GM19351 (cell line): ENCODE measurements around the gene CDH16.
"Not testable (repeated sequence)": the region's sequence is repeated elsewhere in the genome, so short reads cannot be mapped to it uniquely, and the experiment has no call there.

Source experiments
- ATAC-seq: cut with Tn5 transposase; IDR thresholded peaks from one replicate; pipeline ENCODE4 v1.9.1; 2021; ENCODE audit warnings: mild to moderate bottlenecking, moderate library complexity; ENCODE audit not compliant: unreplicated experiment

The CDH16 gene

DNA sequence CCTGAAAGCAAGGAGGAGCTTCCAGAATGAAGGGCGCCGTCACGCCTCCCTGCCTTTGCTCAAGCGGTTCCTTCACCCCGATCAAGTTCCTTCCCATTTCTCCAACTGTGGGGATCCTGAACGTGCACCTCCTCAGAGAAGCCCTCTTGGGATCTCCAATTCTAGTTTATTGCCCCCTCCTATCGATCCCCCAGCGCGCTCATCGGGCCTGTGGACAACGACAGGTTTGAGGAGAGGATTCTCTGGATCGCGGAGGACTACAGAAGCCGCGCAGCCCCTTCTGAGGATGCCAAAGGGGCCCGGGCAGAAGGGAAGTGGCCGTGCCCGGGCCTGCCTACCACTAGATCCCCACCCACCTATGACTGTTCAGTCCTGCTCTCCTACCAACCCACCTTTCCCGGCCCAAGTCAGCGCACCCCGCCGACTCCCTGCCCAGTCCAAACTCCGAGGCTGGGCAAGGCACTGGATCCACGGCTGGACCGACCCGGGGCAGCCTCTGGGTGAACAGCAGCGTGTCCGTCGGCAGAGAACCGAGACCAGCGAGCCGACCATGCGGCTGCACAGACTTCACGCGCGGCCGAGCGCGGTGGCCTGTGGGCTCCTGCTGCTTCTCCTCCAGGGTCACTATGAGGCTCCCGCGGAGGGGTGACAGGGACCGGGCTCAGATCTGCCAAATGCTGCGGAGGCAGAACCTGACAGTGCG lies 29.6 kb upstream of the CDH16 start:
- ATAC-seq = no peak

DNA sequence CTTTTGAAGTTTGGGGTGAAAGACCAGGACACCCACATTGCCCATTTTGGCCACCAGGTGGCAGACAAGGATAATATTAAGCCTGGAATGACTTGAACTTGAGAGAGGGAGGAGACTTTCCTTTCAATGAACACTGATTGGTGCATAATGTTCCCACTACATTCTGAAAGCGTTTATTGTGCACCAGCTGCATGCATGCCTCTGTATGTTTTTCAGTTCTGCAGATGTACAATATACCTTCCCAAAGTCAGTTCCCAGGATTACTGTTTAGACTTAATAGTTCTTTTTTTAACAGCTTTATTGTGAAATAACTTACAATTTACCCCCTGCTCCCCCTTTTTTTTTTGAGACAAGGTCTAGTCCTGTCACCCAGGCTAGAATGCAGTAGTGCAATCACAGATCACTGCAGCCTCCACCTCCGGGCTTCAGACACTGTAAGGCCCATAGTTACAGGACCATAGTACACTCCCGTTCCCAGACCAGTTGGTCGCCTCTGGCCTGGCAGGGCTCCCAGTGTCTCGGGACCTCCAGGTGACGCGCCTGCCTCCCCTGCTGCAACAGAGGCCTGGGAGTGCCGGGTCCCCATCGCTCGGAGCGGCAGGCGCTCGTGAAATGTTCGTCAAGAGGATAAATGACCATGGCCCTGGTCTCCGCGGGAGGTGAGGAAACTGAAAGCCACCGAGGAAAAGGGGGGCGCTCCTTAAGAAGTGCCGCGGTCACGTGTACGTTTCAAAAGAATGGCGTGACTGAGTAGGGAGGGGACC lies 28.8 kb upstream of the CDH16 start:
- peak; percentile 71 for ATAC-seq

DNA sequence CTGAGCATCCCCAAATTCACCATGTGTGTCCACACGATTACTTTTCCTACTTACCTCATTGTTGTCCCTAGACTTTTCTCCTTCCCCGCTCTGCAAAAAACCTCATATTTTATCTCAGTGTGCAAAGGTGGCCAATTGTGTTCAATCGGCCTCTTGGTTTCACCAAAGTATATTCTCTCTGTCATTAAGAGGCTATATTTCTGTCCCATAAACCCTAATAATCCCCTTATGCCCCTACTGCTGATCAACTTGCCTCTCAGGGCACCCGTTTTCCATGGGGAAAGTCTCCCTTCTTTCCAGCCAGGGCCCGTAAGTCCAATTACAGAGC lies 28.3 kb upstream of the CDH16 start:
- no peak for ATAC-seq

DNA sequence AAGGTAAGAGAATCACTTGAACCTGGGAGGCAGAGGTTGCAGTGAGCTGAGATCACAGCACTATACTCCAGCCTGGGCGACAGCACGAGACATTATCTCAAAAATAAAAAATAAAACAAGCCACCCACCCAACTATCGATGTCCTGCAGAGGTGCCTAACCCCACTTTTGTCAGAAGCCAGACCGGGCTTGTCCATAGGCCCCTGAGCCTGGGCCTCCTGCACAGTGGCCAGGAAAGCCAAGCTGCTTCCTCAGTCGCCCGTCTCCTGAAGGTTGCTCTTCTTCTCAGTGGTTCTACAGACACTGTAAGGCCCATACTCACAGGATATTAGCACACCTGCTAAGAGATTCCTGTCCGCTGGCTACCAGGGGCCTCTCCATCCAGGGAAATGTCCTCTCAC lies 27.9 kb upstream of the CDH16 start:
- ATAC-seq = no peak

DNA sequence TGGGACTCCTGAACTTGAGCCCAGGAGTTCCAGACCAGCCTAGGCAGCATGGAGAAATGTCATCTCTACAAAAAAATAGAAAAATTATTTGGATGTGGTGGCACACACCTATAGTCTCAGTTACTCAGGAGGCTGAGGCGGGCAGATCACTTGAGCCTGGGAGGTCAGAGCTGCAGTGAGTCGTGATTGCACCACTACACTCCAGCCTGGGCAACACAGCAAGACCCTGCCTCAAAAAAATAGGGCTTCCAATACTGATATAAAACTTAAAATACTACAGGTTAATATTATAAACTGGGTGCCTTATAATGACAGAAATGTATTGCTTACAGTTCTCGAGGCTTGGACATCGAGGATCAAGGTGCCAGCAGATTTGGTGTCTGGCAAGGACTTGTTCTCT lies 27.3 kb upstream of the CDH16 start:
- no peak for ATAC-seq

DNA sequence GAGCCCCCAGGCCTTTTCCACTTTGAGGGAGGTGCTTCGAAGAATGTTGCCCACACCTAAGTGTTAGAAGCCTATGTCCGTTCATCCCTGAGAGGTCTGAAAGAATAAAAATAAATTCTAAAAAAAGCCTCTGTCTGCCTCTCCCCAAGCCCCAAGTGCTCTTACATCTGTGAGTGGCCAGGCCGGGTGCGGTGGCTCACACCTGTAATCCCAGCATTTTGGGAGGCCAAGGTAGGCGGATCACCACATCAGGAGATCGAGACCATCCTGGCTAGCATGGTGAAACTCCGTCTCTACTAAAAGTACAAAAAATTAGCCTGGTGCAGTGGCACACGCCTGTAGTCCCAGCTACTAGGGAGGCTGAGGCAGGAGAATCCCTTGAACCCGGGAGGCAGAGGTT lies 26.3 kb upstream of the CDH16 start:
- ATAC-seq = not testable (repeated sequence)

DNA sequence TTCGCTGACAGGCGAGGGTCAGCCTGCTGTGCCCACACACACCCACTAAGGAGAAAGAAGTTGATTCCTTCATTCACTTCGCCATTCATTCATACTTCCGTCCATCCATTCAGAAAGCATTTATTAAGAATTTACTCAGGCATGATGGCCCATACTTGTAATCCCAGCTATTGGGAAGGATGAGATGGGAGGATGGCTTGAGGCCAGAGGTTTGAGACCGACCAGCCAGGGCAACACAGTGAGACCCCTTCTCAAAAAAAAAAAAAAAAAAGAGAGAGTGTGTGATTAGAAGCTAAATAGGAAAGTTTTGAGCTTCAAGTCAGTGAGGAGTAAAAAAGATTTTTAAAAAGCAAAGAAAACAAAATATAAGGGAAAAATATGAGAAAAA lies 25.4 kb upstream of the CDH16 start:
- no peak for ATAC-seq

DNA sequence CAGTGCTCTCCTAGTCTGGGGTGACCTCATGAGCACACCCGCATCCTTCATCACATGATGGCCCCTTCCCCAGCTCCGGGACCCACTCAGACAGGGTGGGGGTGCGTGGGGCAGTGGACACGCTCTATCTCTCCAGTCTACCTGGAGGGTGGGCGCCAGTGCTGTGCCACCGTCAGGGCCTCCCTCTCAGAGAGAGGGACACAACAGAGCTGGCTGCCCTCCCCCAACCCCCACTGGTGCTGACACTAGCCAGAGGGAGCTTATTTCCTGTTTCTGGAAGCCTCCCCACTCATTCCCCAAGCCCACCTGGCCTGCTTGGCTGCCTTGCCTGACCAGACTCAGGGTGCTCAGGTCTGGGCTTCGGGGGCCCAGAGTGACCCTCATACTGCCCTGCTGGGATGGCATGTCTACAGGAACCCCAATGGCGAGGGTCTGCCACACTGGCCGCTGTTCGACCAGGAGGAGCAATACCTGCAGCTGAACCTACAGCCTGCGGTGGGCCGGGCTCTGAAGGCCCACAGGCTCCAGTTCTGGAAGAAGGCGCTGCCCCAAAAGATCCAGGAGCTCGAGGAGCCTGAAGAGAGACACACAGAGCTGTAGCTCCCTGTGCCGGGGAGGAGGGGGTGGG lies 24.9 kb upstream of the CDH16 start:
- ATAC-seq = no peak

DNA sequence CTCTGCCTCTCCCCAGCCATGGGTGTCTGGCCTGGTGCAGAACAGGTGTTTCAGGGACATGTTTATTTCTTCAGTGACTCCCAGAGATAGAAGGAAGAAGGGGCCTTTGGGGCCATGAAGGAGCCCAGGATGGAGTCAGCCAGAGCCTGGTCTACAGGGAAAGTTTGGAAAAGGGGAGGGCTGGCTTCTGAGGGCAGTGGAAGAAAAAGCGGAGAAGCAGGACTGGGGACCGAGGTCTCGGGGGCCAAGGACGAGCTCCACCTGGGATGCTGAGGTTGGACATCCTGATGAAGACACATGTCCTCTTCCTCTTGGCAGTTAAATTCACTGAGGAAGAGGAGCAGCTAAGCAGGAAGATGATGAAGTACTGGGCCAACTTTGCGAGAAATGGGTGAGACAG lies 24.3 kb upstream of the CDH16 start:
- no peak for ATAC-seq

DNA sequence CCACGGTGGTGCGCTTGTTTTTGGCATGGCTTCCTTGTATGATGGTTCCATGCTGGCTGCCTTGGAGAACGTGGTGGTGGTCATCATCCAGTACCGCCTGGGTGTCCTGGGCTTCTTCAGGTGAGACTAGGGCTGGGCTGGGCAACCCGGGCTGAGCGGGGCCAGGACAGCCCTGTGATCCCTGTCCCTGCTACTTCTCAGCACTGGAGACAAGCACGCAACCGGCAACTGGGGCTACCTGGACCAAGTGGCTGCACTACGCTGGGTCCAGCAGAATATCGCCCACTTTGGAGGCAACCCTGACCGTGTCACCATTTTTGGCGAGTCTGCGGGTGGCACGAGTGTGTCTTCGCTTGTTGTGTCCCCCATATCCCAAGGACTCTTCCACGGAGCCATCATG lies 21.6 kb upstream of the CDH16 start:
- ATAC-seq = no peak

DNA sequence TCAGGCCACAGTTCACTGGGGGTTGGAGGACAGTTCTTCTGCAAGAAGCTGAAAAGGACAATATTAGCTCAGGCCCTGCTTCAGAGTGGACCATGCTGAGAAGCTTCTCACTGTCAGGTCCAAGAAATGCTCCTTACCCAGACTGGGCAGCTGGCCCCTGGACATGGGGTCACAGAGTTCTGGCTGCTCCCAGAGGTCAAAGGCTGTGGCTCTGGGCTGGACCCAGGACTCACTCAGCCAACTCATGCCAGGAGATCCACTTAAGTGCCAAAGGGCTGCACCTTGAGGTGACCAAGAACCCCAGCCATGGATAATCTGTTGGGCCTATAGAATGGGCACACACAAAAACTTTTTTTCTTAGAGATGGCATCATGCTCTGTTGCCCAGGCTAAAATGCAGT lies 20.7 kb upstream of the CDH16 start:
- no peak for ATAC-seq

DNA sequence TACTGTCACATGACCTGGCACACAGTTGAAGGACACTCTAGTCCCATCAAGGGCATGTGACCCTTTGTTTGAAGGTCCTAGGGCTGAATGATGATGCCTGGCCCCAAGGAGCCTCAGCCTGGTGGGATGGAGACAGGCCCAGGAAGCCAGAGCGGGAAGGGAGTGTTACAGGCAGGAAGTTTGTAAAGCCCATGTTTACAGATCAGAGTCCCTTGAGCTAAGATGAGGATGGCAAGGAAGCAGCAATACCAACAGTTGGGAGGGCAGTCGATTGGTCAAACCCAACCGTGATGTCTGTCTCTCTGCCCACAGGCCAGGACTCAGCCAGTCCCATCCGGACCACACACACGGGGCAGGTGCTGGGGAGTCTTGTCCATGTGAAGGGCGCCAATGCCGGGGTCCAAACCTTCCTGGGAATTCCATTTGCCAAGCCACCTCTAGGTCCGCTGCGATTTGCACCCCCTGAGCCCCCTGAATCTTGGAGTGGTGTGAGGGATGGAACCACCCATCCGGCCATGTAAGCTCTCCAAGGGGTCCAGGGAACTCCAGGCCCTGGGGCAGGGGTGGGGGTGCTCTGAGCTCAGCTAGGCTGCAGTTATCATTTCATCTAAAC lies 19.1 kb upstream of the CDH16 start:
- ATAC-seq = no peak

DNA sequence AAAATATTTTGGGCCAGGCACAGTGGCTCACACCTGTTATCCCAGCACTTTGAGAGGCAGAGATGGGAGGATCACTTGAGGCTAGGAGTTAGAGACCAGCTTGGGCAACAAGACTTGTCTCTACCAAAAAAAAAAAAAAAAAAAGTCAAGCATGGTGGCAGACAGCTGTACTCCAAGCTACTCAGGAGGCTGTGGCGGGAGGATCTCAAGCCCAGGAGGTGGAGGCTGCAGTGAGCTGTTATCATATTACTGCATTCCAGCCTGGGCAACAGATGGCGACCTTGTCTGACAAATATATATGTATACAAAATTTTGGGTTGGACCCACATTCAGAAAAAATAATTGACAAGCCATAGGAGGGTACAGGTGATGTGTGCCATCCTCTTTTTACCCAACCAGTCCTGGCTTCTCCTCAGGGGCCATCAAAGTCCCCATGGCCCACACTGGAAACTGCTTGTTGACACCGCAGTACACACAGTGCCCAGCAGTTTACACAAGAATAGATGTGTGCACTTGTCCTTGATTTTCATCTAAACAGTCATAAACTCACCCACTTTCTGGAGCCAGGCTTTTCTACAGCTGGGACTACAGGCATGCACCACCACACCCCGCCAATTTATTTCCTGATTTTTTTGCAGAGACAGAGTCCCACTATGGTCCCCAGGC lies 18.3 kb upstream of the CDH16 start:
- ATAC-seq = no peak

DNA sequence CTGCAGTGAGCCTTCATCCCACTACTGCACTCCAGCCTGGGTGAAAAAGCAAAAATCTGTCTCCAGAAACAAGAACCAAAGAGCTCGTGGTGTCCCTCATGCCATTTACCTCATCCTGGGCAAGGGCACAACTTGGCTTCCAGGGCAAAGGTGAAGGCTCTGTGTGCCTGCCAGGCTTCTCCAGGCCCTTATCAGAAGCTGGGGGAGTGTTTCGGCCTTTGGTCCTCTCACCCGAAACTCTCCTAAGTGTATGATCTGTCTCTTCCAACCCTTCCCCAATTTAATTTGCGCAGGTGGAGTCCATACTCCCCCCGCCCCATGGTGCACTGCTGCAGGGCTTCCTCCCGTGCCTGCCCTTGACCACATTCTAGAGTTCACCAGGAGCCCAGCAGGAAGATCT lies 17.8 kb upstream of the CDH16 start:
- ATAC-seq = no peak

DNA sequence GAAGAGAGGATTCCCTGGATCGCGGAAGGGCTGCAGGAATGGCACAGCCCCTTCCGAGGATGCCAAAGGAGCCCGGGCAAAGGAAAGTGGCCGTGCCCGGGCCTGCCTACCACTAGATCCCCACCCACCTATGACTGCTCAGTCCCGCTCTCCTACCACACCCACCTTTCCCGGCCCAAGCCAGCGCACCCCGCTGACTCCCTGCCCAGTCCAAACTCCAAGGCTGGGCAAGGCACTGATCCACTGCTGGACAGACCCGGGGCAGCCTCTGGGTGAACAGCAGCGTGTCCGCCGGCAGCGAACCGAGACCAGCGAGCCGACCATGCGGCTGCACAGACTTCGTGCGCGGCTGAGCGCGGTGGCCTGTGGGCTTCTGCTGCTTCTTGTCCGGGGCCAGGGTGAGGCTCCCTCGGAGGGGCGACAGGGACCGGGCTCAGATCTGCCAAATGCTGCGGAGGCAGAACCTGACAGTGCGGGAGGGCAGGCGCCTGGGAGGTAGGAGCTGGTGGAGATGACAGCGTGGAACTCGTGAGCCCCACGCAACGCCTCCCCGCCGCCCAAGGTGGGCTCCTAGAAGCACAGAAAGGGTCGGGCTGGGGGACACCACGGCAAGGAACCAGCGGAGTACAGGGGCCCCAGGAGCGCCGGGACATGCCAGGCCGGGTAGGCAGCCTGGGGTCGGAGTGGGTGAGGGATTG lies 16.8 kb upstream of the CDH16 start, which contains the start of gene CES2:
Gene CES2 (plus strand): TSS at position 203 of the 698 bp plus-strand sequence. CDS start 120 bp downstream, at position 323.
- ATAC-seq = no peak

DNA sequence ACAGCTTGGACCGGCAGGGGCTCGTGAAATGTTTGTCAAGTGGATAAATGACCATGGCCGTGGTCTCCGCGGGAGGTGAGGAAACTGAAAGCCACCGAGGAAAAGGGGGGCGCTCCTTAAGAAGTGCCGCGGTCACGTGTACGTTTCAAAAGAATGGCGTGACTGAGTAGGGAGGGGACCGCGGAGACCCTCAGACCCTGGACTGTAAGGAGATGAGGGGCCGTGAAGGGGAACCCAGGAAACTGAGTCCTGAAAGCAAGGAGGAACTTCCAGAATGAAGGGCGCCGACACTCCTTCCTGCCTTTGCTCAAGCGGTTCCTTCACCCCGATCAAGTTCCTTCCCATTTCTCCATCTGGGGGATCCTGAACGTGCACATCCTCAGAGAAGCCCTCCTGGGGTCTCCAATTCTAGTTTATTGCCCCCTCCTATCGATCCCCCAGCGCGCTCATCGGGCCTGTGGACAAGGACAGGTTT lies 16.2 kb upstream of the CDH16 start:
- ATAC-seq = not testable (repeated sequence)

DNA sequence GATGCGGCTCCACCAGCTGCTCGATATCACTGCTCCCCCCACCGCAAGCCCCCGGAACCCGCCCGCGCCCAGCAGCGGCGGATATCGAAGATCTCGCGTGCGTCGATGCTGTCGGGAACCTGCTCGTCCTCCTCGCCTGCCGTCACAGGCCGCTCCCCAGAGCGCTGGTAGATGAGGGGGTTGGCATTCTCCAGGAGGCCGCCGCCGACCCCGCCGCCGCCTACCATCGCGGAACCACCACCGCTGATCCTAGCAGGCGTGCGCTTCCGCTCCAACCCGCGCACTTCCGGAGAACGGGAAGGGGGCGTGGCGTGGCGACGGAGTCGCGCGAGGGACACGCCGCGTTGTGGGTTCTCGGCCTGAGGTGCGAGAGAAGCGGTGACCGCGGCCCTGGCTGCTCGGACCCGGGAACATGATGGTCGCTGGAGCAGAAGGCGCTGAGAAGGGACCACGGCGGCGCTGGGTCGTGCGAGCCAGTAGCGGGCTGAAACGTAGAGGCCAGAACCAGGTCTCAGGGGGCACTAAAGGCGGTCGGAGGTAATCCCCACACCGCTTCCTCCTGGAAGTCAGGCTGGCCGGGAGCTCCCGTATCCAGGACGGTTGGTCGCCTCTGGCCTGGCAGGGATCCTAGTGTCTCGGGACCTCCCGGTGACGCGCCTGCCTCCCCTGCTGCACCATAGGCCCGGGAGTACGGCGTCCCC lies 15.6 kb upstream of the CDH16 start, which contains the start of gene CIAO2B:
Gene CIAO2B (minus strand): TSS at position 265 of the 701 bp plus-strand sequence. CDS start 38 bp downstream, at position 227.
- peak; percentile 80 for ATAC-seq

DNA sequence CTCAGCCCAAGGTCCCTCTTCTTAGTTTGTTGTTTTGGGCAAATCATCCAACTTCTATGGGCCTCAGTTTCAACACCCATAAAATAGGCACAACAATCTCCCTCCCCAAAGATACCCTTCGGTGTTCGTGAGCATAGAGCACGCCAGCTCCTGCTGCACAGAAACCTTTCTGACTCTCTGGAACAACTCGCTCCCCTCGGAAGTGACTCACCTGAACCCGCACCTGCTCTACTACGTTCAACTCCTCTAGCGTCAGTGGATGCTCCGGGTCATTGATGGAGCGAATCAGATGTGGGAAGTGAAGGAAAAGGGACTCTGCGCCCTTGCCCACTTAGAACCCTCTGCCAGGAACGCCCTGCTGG lies 15.1 kb upstream of the CDH16 start:
- peak; percentile 11 for ATAC-seq

DNA sequence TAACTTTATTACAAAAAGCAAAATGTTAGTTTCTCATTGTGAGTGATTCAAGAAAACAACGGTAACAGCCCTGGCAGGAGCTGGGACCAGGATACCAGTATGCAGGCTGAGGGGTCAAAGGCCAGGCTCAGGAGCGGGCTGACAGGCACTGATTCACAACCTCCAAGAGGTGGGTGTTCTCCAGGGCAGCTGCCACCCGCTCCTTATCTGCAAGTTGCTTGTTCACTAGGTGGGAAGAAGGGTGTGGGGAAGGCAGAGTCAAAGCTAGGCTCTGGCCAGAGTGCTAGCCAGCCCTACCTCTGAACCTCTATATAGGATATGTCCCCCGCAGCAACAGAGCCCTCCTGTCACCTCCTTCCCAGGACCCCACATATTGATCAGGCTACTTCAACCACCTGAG lies 13.4 kb upstream of the CDH16 start:
- no peak for ATAC-seq

DNA sequence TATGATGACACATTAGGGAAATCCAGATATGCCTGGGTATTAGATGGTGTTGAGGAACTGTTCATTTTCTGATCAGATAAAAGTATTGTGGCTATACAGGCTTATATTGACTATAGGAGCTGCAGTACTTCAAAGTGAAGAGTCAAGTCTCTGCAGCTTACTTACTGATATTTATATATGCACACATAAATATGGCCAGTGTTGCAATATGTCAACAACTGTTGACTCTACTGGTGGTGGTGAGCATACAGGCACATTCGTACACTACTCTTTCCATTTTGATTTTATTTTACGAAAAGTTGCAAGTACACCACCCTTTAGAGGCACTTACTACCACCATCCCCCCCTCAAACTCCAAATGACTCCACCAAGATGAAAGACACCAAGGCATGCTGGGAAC lies 13.0 kb upstream of the CDH16 start:
- ATAC-seq = no peak
